Hepatocyte (in vitro differentiated cells): ENCODE data around the gene SNX20. TPM values are rescaled to one million over a fixed set of nuclear protein-coding genes. Genes with fewer than 3 reads are reported as not detected.

Experiments
- DNase-seq: peaks from one replicate; pipeline ENCODE4 v3.0.0-alpha.2; 2016; ENCODE audit warnings: low spot score
- H2AFZ ChIP-seq: fragments of 200-600 bp; sonication (generic); 2 replicates; pipeline ENCODE4 v1.6.0; 2016; ENCODE audit warnings: antibody characterized with exemption, mild to moderate bottlenecking
- H3K27ac ChIP-seq: fragments of 200-600 bp; sonication (generic); 2 replicates; pipeline ENCODE4 v1.5.1; 2016; ENCODE audit warnings: mild to moderate bottlenecking
- H3K27me3 ChIP-seq: fragments of 200-600 bp; sonication (generic); 2 replicates; pipeline ENCODE4 v1.6.1; 2016
- H3K36me3 ChIP-seq: fragments of 200-600 bp; sonication (generic); replicated peaks from 2 replicates; pipeline ENCODE4 v1.5.1; 2016; ENCODE audit warnings: low read depth; ENCODE audit not compliant: insufficient read depth
- H3K4me1 ChIP-seq: fragments of 200-600 bp; sonication (generic); 2 replicates; pipeline ENCODE4 v1.5.1; 2016; ENCODE audit warnings: mild to moderate bottlenecking, moderate library complexity; ENCODE audit not compliant: insufficient read depth
- H3K4me2 ChIP-seq: fragments of 200-600 bp; sonication (generic); 2 replicates; pipeline ENCODE4 v1.6.0; 2016
- H3K4me3 ChIP-seq: fragments of 200-600 bp; sonication (generic); 2 replicates; pipeline ENCODE4 v1.5.1; 2016; ENCODE audit warnings: mild to moderate bottlenecking
- H3K79me2 ChIP-seq: fragments of 200-600 bp; sonication (generic); 2 replicates; pipeline ENCODE4 v1.6.0; 2017; ENCODE audit warnings: mild to moderate bottlenecking
- H3K9me2 ChIP-seq: fragments of 200-600 bp; sonication (generic); replicated peaks from 2 replicates; pipeline ENCODE4 v1.6.0; 2017; ENCODE audit warnings: mild to moderate bottlenecking; ENCODE audit not compliant: insufficient read depth
- H3K9me3 ChIP-seq: fragments of 200-600 bp; sonication (generic); 2 replicates; pipeline ENCODE4 v1.5.1; 2016; ENCODE audit warnings: low read depth, mild to moderate bottlenecking
- H4K20me1 ChIP-seq: fragments of 200-600 bp; sonication (generic); 2 replicates; pipeline ENCODE4 v1.6.0; 2016; ENCODE audit warnings: mild to moderate bottlenecking; ENCODE audit not compliant: insufficient read depth, poor library complexity, severe bottlenecking
- CTCF ChIP-seq: fragments of 200-600 bp; sonication (generic); IDR thresholded peaks from 2 replicates; pipeline ENCODE4 v1.5.1; 2016; ENCODE audit warnings: antibody characterized with exemption, mild to moderate bottlenecking; ENCODE audit not compliant: poor library complexity
- EZH2 ChIP-seq: fragments of 200-600 bp; sonication (generic); IDR thresholded peaks from 2 replicates; pipeline ENCODE4 v1.6.1; 2016; ENCODE audit warnings: antibody characterized with exemption, mild to moderate bottlenecking, borderline replicate concordance
- EZH2phosphoT487 ChIP-seq: fragments of 200-600 bp; sonication (generic); IDR thresholded peaks from one replicate; pipeline ENCODE4 v1.6.1; 2018; ENCODE audit warnings: antibody characterized with exemption, mild to moderate bottlenecking, low read depth, moderate library complexity; ENCODE audit not compliant: unreplicated experiment, severe bottlenecking
- WGBS: methylation state at CpG from one replicate; pipeline ENCODE4 v1.1.6; 2016; ENCODE audit warnings: low lambda C conversion rate; ENCODE audit errors: missing lambda C conversion rate; 5-methylcytosine and 5-hydroxymethylcytosine counted together
- polyA plus RNA-seq: library from polyadenylated mRNA; unstranded; fragments of >200 nt; fragmentation: Nextera tagmentation; extraction: Ambion mirVana; gene quantifications from 2 replicates; pipeline ENCODE4 v1.2.1, GENCODE V29; 2016
- total RNA-seq: library from RNA; depleted of rRNA; stranded (reverse); fragments of >200 nt; gene quantifications from 2 replicates; pipeline ENCODE4 v1.2.3, GENCODE V29; 2014

SNX20 gene
- total and polyA plus RNA-seq, 2 experiments from 2014 or later = not detected

- H4K20me1 ChIP-seq = no peaks in the 10 kb centered on the region
- no peaks in the 10 kb centered on the region for H3K9me2 ChIP-seq
- H3K4me2 ChIP-seq = no peak overlapping the region
- H3K4me3 ChIP-seq = no peak overlapping the region
- no peak overlapping the region for H3K27ac ChIP-seq
- H3K4me1 ChIP-seq = no peaks in the 10 kb centered on the region
- H3K79me2 ChIP-seq = no peaks in the 10 kb centered on the region
- H2AFZ ChIP-seq = no peak overlapping the region
- WGBS = 89% methylated on average over 6 of the region's 6 CpGs
- DNase-seq = no peak
- no peaks in the 10 kb centered on the region for H3K27me3 ChIP-seq
- TF ChIP-seq EZH2phosphoT487 = no peak
- no peak for TF ChIP-seq CTCF
- no peak for TF ChIP-seq EZH2
- no peaks in the 10 kb centered on the region for H3K36me3 ChIP-seq
- peaks cover 4% of the 10 kb centered on the region for H3K9me3 ChIP-seq
These were observed 10.6 kb downstream of the SNX20 start for GRCh38 chr16:50670476-50670875.

GRCh38 chr16:50669741-50670140, 11.4 kb downstream of the SNX20 start:
- Histone ChIP-seq H3K27ac (no peak overlapping the region), H3K9me3 (peaks cover 4% of the 10 kb centered on the region), H3K27me3 (no peaks in the 10 kb centered on the region), H3K4me3 (no peak overlapping the region), H3K4me1 (no peaks in the 10 kb centered on the region), H2AFZ (no peak overlapping the region), H3K79me2 (no peaks in the 10 kb centered on the region), H4K20me1 (no peaks in the 10 kb centered on the region), H3K4me2 (no peak overlapping the region), H3K36me3 (no peaks in the 10 kb centered on the region), H3K9me2 (no peaks in the 10 kb centered on the region)
- WGBS = 97% methylated on average over 4 of the region's 4 CpGs
- TF ChIP-seq CTCF (no peak), EZH2 (no peak), EZH2phosphoT487 (no peak)
- DNase-seq = no peak

- DNase-seq = no peak
- Histone ChIP-seq H2AFZ (no peak overlapping the region), H3K4me2 (no peak overlapping the region), H3K9me2 (no peaks in the 10 kb centered on the region), H4K20me1 (no peaks in the 10 kb centered on the region), H3K79me2 (no peaks in the 10 kb centered on the region), H3K27ac (no peak overlapping the region), H3K27me3 (no peaks in the 10 kb centered on the region), H3K36me3 (no peaks in the 10 kb centered on the region), H3K4me1 (no peaks in the 10 kb centered on the region), H3K9me3 (peaks cover 4% of the 10 kb centered on the region), H3K4me3 (no peak overlapping the region)
- no peak for TF ChIP-seq EZH2
- TF ChIP-seq EZH2phosphoT487 = no peak
- no peak for TF ChIP-seq CTCF
- WGBS = 67% methylated on average over 5 of the region's 5 CpGs
These were observed 12.6 kb downstream of the SNX20 start for GRCh38 chr16:50668368-50669008.
